Liver (tissue), 9 donors: ENCODE results near the gene LZTS3. TPM values are rescaled to one million over a fixed set of nuclear protein-coding genes. Genes with fewer than 3 reads are reported as not detected.

Experiments
- DNase-seq: peaks from one replicate; pipeline ENCODE4 v3.0.0-alpha.2; 2017; ENCODE audit warnings: low spot score
- H3K27ac ChIP-seq, 2 donors: one replicate each; pipeline ENCODE4 v1.7.0; 2013; ENCODE audit warnings: inconsistent platforms in 2 of 2, low read length in 2 of 2, control low read depth in 1 of 2, low read depth in 1 of 2, mild to moderate bottlenecking in 1 of 2
- H3K27me3 ChIP-seq, 4 donors: one replicate each; pipeline versions ENCODE4 v1.6.1 to v1.7.0; 2013; ENCODE audit warnings: low read length in 3 of 4, inconsistent platforms in 1 of 4, mild to moderate bottlenecking in 1 of 4, moderate library complexity in 1 of 4; ENCODE audit not compliant: control insufficient read depth in 4 of 4, insufficient read depth in 4 of 4
- H3K36me3 ChIP-seq, 4 donors: one replicate each; pipeline versions ENCODE4 v1.6.1 to v1.7.0; 2013; ENCODE audit warnings: low read length in 3 of 4, mild to moderate bottlenecking in 3 of 4, low read depth in 1 of 4, moderate library complexity in 1 of 4; ENCODE audit not compliant: control insufficient read depth in 4 of 4, insufficient read depth in 3 of 4
- H3K4me1 ChIP-seq, 4 donors: one replicate each; pipeline versions ENCODE4 v1.6.1 to v1.7.0; 2013; ENCODE audit warnings: low read length in 3 of 4, mild to moderate bottlenecking in 3 of 4, moderate library complexity in 1 of 4; ENCODE audit not compliant: control insufficient read depth in 4 of 4, insufficient read depth in 4 of 4
- H3K4me3 ChIP-seq, 3 donors: one replicate each; pipeline versions ENCODE4 v1.6.1 to v1.7.0; 2013; ENCODE audit warnings: low read length in 3 of 3, control low read depth in 1 of 3, low read depth in 1 of 3, mild to moderate bottlenecking in 1 of 3
- H3K9ac ChIP-seq, 2 donors: one replicate each; pipeline ENCODE4 v1.7.0; 2013; ENCODE audit warnings: low read length in 2 of 2, mild to moderate bottlenecking in 2 of 2, moderate library complexity in 2 of 2, control low read depth in 1 of 2, low read depth in 1 of 2
- H3K9me3 ChIP-seq, 4 donors: one replicate each; pipeline versions ENCODE4 v1.6.1 to v1.7.0; 2013; ENCODE audit warnings: low read length in 3 of 4; ENCODE audit not compliant: control insufficient read depth in 4 of 4
- CTCF ChIP-seq: fragments of 150-350 bp; IDR thresholded peaks from 2 replicates; pipeline ENCODE4 v1.5.1; 2017; ENCODE audit warnings: improper control_type of control experiment, low read depth, low read length; ENCODE audit not compliant: missing input control
- EGR1 ChIP-seq, 2 donors: IDR thresholded peaks; 2 replicates each; pipeline ENCODE4 v1.6.1; 2016 to 2018; ENCODE audit warnings: antibody characterized with exemption in 2 of 2, low read depth in 2 of 2
- FOXA1 ChIP-seq: IDR thresholded peaks from 2 replicates; pipeline ENCODE4 v1.6.1; 2016; ENCODE audit warnings: antibody characterized with exemption
- FOXA2 ChIP-seq: IDR thresholded peaks from 2 replicates; pipeline ENCODE4 v1.6.1; 2016; ENCODE audit warnings: antibody characterized with exemption
- HNF4A ChIP-seq, 2 donors: conservative IDR thresholded peaks; 2 replicates each; pipeline ENCODE4 v1.6.1; 2016; ENCODE audit warnings: antibody characterized with exemption in 2 of 2, mild to moderate bottlenecking in 2 of 2
- HNF4G ChIP-seq: IDR thresholded peaks from 2 replicates; pipeline ENCODE4 v1.6.1; 2016; ENCODE audit warnings: antibody characterized with exemption
- JUND ChIP-seq, 2 donors: IDR thresholded peaks; 2 replicates each; pipeline ENCODE4 v1.6.1; 2016; ENCODE audit warnings: antibody characterized with exemption in 2 of 2
- MAX ChIP-seq: IDR thresholded peaks from 2 replicates; pipeline ENCODE4 v1.6.1; 2016; ENCODE audit warnings: antibody characterized with exemption
- RAD21 ChIP-seq, 2 donors: IDR thresholded peaks; 2 replicates each; pipeline ENCODE4 v1.6.1; 2016; ENCODE audit warnings: antibody characterized with exemption in 2 of 2, mild to moderate bottlenecking in 2 of 2
- TAF1 ChIP-seq: conservative IDR thresholded peaks from 2 replicates; pipeline ENCODE4 v1.6.1; 2016; ENCODE audit warnings: antibody characterized with exemption, mild to moderate bottlenecking
- YY1 ChIP-seq: IDR thresholded peaks from 2 replicates; pipeline ENCODE4 v1.6.1; 2016; ENCODE audit warnings: antibody characterized with exemption, mild to moderate bottlenecking
- ZBTB33 ChIP-seq: IDR thresholded peaks from 2 replicates; pipeline ENCODE4 v1.6.1; 2016; ENCODE audit warnings: antibody characterized with exemption
- WGBS: extraction: QIAGEN DNeasy Blood & Tissue Kit; methylation state at CpG from one replicate; pipeline ENCODE4 v1.1.7; 2013; 5-methylcytosine and 5-hydroxymethylcytosine counted together
- polyA plus RNA-seq, 2 donors: library from polyadenylated mRNA; stranded (reverse) in 1 of 2; unstranded in 1 of 2; fragments of 200-250 nt in 1 of 2; fragments of >200 nt in 1 of 2; fragmentation: Nextera tagmentation in 1 of 2; extraction: Ambion mirVana in 1 of 2; gene quantifications; one replicate each; pipeline versions ENCODE4 v1.2.1 to v1.2.3, GENCODE V29; 2013 to 2015
- total RNA-seq, 2 donors: library from RNA; depleted of rRNA; stranded (reverse); fragments of >200 nt; gene quantifications; one replicate each; pipeline ENCODE4 v1.2.3, GENCODE V29; 2014
- donor health status: healthy.
- donor health status: healthy.
- donor health status: healthy.
- donor health status: healthy.
- donor health status: healthy.

LZTS3 gene
- total and polyA plus RNA-seq, 4 donors = 1.9 to 3.7 (median 3.5) TPM

GRCh38 chr20:3129094-3129493 is 44.3 kb downstream of the LZTS3 start:
- 87% methylated on average over 4 of the region's 4 CpGs for WGBS
- H3K27ac ChIP-seq = no peak overlapping the region
- peaks cover 0 to 6% (median 0%) of the 10 kb centered on the region in 4 donors for H3K36me3 ChIP-seq
- H3K9ac ChIP-seq = no peak overlapping the region
- no peaks in the 10 kb centered on the region for H3K4me1 ChIP-seq
- TF ChIP-seq ZBTB33 (no peak), EGR1 (IDR thresholded peaks at IDR 0.05; ENCODE audit: low read depth in 2 of 2) (no peak), YY1 (no peak), FOXA1 (no peak), CTCF (no peak), HNF4A (conservative IDR thresholded peaks at IDR 0.05) (no peak), HNF4G (no peak), RAD21 (IDR thresholded peaks at IDR 0.05) (no peak)
- no peak overlapping the region for H3K4me3 ChIP-seq
- H3K9me3 ChIP-seq = no peaks in the 10 kb centered on the region
- no peak for DNase-seq
- no peaks in the 10 kb centered on the region for H3K27me3 ChIP-seq

- no peak for TF ChIP-seq TAF1
- TF ChIP-seq CTCF = no peak
- TF ChIP-seq FOXA2 = no peak
- no peak for TF ChIP-seq MAX
- TF ChIP-seq FOXA1 = no peak
- no peak for TF ChIP-seq EGR1 (IDR thresholded peaks at IDR 0.05; ENCODE audit: low read depth in 2 of 2)
- TF ChIP-seq JUND (IDR thresholded peaks at IDR 0.05) = no peak
- no peak overlapping the region for H3K4me3 ChIP-seq
- H3K27ac ChIP-seq = no peak overlapping the region
- no peaks in the 10 kb centered on the region for H3K27me3 ChIP-seq
- DNase-seq = no peak
- H3K9me3 ChIP-seq = no peaks in the 10 kb centered on the region
- no peak overlapping the region for H3K9ac ChIP-seq
- peaks cover 0 to 6% (median 0%) of the 10 kb centered on the region in 4 donors for H3K36me3 ChIP-seq
- WGBS = 93% methylated on average over 8 of the region's 8 CpGs
- H3K4me1 ChIP-seq = no peaks in the 10 kb centered on the region
Observed at GRCh38 chr20:3128275-3128984, 44.9 kb downstream of the LZTS3 start.
